NK-92 treated with Interleukin-12 subunit alpha and Interleukin-12 subunit beta, amount 100 ng/mL, for 24 hours (cell line): ENCODE measurements around the gene LFNG.

ENCODE experiments used
- DNase-seq: peaks from one replicate; lab custom pipeline; 2025; lab: John Stamatoyannopoulos, UW

The LFNG gene

DNA sequence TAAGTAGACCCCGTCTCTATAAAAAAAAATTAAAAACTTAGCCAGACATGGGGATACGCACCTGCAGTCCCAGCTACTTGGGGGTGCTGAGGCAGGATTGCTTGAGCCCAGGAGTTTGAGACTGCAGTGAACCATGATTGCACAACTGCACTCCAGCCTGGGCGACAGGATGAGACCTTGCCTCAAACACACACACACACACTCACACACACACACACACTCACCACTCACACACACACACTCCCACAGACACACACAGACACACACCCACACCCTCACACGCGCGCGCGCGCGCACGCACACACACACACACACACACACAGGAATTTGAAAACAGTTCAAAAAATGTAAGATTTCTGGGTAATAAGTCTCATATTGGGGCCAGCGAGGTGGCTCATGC lies 34.7 kb upstream of the LFNG start:
- no peak for DNase-seq

DNA sequence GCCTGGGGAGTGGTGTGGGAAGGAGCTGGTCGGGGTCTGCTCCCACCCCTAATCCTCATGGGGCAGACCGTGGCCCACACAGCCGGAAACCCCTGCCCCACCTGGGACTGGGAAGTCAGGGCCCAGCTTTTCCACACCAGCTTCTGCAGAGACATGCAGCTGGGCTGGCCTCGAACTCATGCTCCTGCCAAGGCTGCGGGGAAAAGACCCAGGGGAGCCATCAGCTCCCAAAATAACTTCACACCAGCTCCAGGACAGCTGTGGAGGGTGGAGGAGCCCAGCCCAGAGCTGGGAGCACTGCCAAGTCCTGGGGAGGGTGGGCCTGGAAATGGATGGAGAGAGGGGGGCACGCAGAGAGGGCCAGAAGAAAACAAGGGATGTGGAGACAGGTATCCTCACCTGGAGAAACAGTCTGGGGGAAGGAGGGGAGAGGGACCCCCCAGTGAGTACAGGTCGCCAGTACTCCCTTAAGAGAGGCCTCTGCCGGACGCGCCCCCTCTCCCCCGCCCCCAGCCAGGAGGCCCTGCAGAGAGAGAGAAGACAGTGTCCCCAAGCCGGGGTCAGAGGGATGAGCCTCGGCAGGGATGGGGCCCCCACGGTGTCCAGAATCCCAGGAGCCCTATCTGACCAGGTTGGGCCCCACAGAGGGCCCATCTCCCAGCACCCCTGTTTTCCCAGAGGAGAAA lies 31.8 kb upstream of the LFNG start:
- no peak for DNase-seq

DNA sequence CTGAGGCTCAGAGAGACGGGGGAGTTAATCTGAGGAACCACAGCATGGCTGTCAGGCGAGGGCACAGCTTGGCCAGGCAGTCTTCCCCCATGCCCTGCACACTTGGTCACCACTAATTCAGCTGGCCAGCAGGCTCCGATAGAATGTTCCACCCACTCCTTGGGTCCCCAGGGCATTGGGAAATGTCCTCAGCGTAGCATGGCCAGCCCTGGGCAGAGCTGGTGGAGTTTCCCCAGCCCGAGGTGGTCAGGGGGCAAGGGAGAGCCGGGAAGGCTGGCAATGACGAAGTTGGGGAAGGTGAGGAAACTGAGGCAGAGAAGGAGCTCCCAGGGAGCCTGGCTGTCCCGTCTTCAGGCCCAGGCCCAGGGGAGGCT lies 31.3 kb upstream of the LFNG start:
- no peak for DNase-seq

DNA sequence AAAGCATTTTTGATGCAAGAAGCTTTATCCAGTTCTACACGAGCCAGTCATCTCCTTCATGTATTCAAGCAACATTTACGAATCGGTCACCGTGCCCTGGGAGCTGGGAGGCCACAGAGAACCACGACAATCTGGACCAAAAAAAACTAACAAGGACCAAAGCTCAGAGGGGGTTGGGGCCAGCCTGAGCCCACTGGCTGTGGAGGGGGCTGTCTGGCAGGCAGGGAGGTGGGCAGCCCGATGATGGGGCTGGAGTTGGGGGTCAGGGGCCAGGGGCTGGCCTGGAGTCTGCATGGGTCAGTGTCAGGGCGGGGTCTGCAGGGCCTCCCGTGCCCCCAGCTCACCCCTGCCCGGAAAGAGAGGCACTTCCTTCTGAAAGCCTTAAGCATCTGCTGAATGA lies 30.9 kb upstream of the LFNG start:
- no peak for DNase-seq

DNA sequence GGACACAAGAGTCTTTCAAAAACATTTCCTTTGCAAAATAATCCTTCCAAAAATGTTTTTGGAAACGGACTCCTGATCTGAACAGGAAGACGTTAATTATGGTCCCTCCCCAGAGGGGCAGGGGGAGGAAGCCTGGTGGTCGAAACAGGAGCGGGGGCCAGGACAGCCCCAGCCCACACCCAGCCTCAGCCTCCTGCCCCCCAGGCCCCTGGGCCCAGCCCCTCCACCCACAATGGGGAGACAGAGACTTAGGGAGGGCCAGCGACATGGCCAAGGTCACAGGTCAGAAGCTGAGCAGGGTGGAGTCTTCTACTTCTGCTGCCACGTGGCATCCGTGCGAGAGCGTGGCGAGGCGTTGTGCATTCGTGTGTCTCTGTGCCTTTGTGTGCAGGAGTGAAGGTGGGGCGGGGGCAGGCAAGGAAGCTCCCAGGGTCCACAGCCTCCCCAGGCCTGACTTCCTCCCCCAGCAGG lies 29.4 kb upstream of the LFNG start:
- DNase-seq, result no peak

DNA sequence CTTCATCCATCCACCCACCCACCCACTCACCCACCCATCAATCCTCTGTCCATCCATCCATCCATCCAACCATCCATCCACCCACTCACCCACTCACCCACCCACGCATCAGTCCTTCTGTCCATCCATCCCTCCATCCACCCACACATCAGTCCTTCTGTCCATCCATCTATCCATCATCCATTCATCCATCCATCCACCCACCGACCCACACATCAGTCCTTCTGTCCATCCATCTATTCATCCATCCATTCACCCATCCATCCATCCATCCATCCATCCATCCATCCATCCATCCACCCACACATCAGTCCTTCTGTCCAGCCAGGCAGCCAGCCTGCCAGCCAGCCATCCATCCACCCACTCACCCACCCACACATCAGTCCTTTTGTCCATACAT lies 27.5 kb upstream of the LFNG start:
- no peak for DNase-seq

DNA sequence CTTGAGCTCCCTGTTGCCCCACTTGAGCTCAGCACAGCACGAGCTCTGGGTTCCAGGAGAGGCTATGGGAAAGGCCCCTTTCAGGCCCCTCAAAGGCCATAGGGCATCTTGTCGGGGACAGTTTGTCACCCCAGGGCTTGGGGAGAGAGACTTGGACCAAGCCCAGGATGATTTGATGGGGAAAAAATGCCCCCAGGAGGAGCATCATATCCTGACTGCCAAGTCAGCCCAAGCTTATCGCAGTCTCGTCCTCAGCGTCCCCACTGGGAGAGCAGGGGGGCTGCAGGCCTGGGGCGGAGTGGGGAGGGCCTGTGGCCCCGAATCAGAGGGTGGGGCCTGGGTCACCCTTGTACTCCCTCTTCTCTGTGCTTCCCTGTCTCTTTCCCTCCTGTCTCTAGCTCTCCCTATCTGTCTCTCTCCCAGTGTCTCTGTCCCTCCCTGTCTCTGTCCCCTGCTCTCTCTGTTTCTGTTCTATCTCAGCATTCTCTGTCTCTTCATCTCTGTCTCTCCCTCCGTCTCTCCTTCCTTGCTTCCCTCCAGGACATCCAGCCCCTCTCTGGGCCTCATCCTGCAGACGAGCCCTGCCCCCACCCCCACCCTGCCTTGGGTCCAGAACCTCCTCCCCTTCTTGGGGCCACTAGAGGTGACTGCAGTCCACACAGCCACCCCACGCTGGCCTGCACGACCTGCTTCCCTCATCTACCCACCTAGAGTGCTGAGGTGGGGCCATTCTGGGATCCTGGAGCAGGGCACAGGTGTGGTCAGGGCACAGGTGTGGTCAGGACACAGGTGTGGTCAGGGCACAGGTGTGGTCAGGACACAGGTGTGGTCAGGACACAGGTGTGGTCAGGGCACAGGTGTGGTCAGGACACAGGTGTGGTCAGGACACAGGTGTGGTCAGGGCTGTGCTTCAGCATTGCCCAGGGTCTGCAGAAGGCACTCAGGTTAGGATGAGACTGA lies 26.1 kb upstream of the LFNG start:
- no peak for DNase-seq

DNA sequence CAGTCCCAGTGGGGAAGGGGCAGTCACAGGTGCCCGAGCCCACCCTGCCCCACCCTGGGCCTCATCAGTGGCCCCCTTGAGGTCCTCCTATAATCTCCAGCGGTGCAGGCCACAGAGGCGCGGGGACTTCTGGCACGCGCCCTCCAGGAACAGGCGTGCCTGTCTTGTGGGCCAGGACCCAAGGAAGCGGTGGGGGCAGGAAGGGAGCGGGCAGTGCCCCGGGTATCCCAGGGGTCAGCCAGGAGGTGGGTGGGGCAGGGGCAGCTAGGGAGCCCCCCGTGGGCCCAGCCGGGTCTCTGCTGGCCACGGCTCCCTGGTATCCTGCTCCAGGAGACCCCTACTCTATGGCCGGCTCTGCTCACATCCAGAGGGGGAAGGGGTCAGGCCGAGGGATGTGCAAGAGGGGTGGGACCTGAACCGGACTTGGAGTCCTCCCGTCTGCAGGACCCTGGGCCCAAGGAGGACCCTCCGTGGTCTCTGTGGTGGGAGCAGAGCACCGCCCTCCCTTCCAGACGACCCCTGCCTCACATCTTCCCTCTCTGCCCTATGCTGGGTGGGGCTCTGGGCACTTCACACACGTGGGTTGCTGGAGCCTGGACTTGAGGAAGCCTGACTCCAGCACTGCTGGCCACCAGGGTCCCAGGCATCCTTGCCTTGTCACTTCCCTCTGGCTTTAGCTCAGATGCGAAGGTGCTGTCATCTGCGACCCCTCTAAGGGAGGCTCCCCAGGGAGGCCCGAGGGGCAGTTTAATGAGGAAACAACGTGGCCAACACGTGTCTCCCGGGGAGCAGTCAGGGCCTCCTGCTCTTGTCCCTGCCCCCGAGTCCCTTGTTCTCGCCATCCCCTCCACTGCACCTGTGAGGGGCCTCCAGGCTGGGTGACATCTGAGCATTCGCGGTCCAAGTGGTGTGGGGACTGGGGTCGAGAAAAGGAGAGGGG lies 25.1 kb upstream of the LFNG start:
- DNase-seq, result no peak

DNA sequence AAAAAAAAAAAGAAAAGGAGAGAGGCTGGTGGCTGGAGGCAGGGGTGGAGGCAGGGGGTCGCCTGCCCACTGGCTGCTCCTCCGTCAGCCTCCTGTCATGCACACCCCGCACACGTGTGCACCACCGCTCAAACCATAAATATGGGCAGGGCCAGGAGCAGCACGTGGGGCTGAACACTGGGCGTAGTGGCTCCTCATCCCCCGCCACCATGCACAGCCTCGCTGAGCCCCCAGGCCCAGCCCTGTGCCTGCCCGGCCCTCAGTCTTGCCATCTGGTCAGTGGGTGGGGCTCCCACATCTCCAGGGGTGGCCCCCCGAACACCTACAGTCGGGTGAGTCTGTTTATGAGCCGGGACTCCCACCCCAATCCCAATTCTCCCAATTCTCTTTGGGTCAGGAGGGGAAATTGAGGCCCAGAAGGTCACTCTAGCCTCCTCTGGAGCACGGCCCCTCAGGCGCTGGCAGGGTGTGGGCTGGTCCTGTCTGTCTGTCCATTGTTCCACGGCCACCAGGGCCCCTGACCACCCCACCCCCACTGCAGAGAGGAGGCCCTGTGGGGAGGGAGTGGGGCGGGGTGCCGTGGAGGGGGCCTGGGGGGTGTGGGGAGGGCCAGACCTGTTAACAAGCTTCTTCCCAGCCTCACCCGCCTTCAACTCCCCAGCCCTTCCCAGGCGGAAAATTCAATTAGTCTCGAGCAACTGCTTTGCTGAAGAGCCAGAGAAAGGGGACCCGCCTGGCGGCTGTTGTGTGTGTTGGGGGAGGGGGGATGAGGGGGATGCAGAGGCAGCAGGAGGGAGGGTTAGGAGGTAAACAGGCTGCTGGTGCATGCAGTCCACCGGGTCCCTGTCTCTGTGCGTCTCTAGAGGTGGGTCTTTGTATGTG lies 23.9 kb upstream of the LFNG start:
- DNase-seq, result no peak

DNA sequence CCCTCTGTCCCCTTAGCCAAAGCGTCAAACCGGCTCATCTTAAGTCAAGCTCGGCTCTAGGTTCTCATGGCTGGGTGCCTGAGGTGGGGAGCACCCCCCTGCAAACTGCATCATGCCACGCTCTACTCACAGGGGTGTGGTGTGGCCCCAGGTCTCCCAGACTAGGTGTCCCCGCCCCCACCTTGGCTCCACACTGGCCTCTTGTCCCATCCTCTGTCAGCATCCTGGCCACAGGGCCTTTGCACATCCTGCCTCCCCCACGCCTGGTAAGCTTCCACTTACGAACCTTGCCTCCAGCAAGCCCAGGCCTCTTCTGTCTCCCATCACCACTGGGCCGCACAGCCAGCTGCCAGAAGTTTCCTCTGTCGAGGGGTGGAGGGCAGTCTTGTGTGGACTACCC lies 23.2 kb upstream of the LFNG start:
- DNase-seq, result no peak

DNA sequence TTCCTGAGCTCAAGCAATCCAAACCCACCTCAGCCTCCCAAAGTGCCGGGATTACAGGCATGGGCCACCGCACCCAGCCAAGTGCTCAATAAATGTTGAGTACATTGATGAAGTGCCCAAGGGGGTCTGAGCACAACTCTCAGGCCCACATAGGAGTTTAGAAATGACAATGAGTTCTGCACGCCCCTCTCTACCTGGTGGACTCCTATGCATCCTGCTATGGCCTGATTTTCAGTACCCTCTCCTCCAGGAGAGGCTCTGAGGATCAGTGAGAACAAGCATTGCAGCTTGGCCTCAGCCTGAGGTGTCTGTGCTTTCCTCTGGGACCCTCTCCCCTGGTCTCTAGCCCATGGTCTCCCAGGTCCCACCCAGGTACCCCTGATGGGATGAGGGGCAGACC lies 22.5 kb upstream of the LFNG start:
- no peak for DNase-seq

DNA sequence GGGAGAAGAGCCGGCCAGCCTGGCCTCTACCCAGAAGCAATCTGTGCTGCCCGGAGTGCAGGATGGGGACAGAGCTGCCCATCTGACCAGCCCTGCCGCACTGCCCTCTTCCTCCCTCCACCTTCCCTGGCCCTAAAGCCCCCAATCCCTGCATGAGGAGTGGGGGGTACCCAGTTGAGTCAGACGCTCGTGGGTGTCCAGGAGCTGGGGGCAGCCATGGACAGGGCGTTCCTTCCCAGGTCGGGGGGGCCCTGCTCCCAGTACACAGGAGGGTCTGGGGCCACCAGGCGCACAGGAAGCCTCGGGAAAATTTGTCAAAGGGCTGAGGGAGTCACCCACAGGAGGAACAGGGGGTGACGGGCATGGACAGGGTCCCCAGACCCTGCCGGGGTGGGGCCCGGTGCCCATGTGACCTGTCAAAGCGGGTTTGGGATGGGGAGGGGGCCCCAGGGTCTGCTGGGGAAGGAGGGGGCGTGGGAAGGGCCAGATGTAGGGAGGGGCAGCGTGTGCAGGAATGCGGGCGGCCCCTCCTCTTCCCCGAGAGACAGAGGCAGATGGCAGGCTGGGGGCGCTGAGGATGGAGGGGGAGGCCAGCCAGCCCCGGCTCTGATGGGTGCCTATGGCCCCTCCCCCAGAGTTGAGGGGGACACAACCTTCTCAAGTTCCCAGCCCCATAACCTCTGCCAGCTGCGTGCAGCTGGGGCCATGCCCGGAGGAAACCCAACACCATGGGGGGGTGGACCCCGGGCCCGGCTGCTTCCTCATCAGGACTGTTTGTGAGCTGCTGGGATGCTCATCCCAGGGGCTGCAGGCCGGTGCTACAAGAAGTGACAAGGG lies 21.9 kb upstream of the LFNG start:
- DNase-seq, result no peak

DNA sequence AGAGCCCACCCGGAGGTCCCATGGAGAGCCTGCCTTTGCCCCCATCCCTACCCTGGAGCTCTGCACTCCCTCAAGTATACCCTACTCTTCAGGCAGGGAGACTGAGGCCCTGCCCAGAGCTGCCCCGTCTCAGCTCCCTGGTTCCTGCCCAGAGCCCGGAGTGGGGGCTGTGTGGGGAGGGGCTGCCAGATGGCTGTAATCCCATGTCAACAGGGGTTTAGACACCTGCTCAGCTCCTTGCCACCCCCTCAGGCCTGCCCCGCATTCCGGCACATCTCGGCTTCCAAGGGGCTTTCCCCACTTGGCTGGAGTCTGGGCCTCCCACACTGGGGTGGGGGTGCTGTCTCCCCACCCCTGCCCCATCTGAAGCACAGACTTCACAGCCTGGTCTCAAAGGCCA lies 20.9 kb upstream of the LFNG start:
- no peak for DNase-seq

DNA sequence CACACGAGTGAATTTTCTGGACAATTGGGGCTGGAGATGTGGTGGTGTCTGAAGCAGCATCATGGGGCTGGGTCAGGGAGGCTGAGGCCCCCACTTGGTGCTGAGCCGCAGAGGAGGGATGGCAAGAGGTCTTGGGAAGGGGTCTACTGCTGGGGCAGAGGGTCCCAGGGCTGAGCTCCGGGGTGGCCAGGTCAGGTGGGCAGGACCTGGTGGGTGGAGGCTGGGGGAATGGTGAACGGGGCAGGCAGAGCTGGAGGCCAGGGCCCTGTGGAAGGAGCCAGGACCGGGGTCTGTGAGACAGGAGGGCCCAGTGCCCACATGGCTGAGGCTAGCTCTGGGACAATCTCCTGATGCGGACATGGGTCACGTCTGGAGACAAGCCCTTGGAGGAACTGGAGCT lies 20.4 kb upstream of the LFNG start:
- DNase-seq, result no peak

DNA sequence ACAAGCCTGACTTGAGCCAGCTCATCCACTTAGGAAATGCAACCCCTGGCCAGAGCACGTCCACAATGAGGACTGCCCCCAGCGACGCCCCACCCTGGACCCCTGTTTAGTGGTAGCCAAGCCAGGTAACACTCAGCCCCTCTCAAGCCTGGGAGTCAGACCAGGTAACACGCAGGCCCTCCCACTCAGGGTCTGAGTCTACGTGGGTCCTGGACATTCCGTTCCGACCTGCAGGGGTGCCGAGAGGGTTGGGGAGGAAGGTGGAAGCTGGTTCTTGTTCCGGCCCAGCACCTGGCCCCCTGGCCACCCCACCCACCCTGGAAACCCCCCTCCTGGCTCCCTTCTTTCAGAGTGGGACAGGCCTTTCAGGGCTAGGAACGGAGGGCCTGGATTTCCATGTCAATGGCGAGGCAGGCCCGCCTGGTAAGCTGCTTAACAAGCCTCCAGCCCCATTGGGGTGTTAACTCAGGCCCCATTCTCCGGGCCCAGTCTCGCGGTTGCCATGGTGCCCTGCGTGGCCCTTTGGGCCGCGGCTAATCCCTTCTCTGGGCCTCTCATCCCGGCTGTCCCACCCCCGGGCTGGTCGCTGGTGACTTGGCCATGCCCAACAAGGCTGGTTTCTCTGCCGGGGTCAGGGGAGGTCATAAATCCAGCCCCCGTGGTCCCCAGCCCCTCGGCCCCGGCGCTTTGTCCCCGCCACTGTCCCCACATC lies 19.7 kb upstream of the LFNG start:
- DNase-seq, result no peak

DNA sequence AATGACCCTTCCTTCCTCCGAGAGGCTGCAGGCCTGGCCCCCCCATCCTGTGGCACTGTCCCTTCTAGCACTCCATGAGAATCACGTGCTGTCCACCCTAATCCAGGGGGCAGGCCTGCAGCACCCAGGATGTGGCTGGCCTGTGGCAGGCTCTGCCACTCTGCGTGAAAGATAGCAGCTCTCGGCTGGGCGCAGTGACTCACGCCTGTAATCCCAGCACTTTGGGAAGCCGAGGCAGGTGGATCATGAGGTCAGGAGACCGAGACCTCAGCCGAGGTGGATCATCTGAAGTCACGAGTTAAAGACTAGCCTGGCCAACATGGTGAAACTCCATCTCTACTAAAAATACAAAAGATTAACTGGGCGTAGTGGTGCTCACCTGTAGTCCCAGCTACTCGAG lies 18.9 kb upstream of the LFNG start:
- DNase-seq, result no peak

DNA sequence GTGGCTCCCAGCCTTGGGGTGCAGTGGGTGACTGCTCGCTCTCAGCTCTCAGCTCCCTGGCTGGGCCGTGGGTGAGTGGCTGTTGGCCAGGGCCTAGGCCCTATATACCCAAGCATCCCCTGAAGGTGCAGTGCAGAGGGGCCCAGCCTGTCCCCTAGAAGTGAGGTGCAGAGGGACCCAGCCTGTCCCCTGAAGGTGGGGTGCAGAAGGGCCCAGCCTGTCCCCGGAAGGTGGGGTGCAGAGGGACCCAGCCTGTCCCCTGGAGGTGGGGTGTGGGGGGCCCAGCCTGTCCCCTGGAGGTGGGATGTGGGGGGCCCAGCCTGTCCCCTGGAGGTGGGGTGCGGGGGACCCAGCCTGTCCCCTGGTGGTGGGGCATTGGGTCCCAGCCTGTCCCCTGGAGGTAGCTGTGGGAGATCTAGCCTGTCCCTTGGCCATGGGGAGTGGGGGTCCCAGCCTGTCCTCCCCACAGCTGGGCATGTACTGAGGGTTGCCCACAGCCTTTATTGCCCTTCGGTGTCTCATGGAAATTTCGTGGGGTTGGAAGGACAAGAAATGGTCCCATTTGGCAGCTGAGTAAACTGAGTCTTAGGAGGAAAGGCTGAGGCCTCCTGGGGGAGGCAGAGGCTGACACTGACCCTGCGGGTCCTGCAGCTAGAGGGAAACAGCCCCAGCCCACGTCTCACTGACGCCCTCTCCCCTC lies 17.5 kb upstream of the LFNG start:
- no peak for DNase-seq

DNA sequence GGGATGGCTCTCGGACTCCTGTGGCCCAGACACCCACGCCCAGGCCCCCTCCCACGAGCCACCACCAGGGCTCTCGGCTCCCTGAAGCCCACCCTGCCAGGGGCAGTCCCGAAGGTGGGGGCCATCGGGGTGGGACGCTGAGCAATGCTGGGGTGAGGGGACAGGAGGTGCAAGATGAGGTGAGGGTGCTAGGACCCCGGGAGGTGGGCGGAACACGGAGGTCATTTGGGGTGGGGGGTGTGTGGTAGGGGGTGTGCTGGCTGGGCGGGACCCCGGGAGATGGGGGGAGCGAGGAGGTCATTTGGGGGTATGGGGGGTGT lies 17.0 kb upstream of the LFNG start:
- no peak for DNase-seq
